Measurements from ENCODE around the gene CNTN1. TPM values are rescaled to one million over a fixed set of nuclear protein-coding genes. Genes with fewer than 3 reads are reported as not detected.

CNTN1 gene
- total and polyA plus RNA-seq, 2 of the 8 experiments (the other 6 are each of a cell fraction or from before 2014, with no cell fraction given): 7.2 to 21.8 TPM

- H2BK20ac ChIP-seq (ENCODE audit: low read length): no peak overlapping the region
- no peaks in the 10 kb centered on the region for H3K79me1 ChIP-seq (ENCODE audit: low read depth, low read length)
- CTCF ChIA-PET (ENCODE audit: partially characterized antibody): no interaction called here
- H4K20me1 ChIP-seq (replicated peaks in 1 of 2; ENCODE audit: control insufficient read depth in 1 of 2, insufficient read depth in 2 of 2, low read length in 2 of 2): no peaks in the 10 kb centered on the region
- no peak overlapping the region for H3K14ac ChIP-seq (ENCODE audit: insufficient read length)
- no peaks in the 10 kb centered on the region for H3K79me2 ChIP-seq (ENCODE audit: control insufficient read depth in 1 of 2, insufficient read depth in 2 of 2, low read length in 2 of 2)
- H3K56ac ChIP-seq (replicated peaks; ENCODE audit: insufficient read length, low read depth, low read length): no peak overlapping the region
- H2BK120ac ChIP-seq (replicated peaks; ENCODE audit: low read depth, low read length): no peak overlapping the region
- H4K91ac ChIP-seq (replicated peaks; ENCODE audit: insufficient read length, low read length): no peak overlapping the region
- H4K5ac ChIP-seq (ENCODE audit: insufficient read length, low read depth, low read length): no peak overlapping the region
- POLR2A ChIA-PET (ENCODE audit: partially characterized antibody): no interaction called here
- no peaks in the 10 kb centered on the region for H3K36me3 ChIP-seq (ENCODE audit: control insufficient read depth in 2 of 4, insufficient read depth in 4 of 4, low read length in 3 of 4)
- no peak overlapping the region for H3K4me2 ChIP-seq (ENCODE audit: insufficient read depth in 1 of 2, low read depth in 2 of 2, low read length in 2 of 2)
- H3K4me3 ChIP-seq (ENCODE audit: extremely low read depth in 1 of 4, insufficient read depth in 2 of 4, low read depth in 3 of 4, low read length in 4 of 4): no peak overlapping the region
- TF ChIP-seq SUZ12 (IDR thresholded peaks at IDR 0.05; ENCODE audit: low read length): no peak
- TF ChIP-seq SP2 (IDR thresholded peaks at IDR 0.05; ENCODE audit: low read length): no peak
- no peak for TF ChIP-seq EZH2 (IDR thresholded peaks at IDR 0.05; ENCODE audit: low read depth, low read length, severe bottlenecking)
- no peak overlapping the region for H2AK5ac ChIP-seq (ENCODE audit: low read depth, low read length)
- H2BK5ac ChIP-seq (ENCODE audit: low read depth, low read length): no peak overlapping the region
- 46% methylated on average over 2 of the region's 2 CpGs; no CpG with 5 or more reads in 1 of the 2 experiments for WGBS, 2 experiments (ENCODE audit: extremely low coverage in 1 of 2, insufficient coverage in 1 of 2, insufficient read length in 1 of 2, insufficient replicate concordance in 2 of 2, low coverage in 1 of 2, low lambda C conversion rate in 2 of 2, missing lambda C conversion rate in 1 of 2)
- H3K27me3 ChIP-seq (replicated peaks in 1 of 4; ENCODE audit: control insufficient read depth in 3 of 4, extremely low read depth in 1 of 4, insufficient read depth in 3 of 4, low read length in 3 of 4): no peaks in the 10 kb centered on the region
- H3K9ac ChIP-seq (replicated peaks in 1 of 4; ENCODE audit: extremely low read depth in 1 of 4, low read depth in 3 of 4, low read length in 3 of 4): no peak overlapping the region
- no peak overlapping the region for H4K8ac ChIP-seq (ENCODE audit: extremely low read depth, insufficient read depth, low read length)
- no peak overlapping the region for H3K4ac ChIP-seq (replicated peaks; ENCODE audit: insufficient read length, low read depth, low read length)
- no peak overlapping the region for H2BK15ac ChIP-seq (ENCODE audit: low read length)
- FAIRE-seq: no peak
- H3K23me2 ChIP-seq (ENCODE audit: low read depth, low read length): no peaks in the 10 kb centered on the region
- no peaks in the 10 kb centered on the region for H3K9me3 ChIP-seq (ENCODE audit: insufficient read depth in 2 of 2, low read depth in 1 of 2, low read length in 1 of 2)
- H2BK12ac ChIP-seq (ENCODE audit: low read depth, low read length): no peak overlapping the region
- H3K27ac ChIP-seq (ENCODE audit: low read depth, low read length): no peak overlapping the region
- no peak for DNase-seq (ENCODE audit: low read depth in 1 of 2, low spot score in 2 of 2)
- H2AFZ ChIP-seq (ENCODE audit: low read length): no peak overlapping the region
- H3K23ac ChIP-seq (ENCODE audit: insufficient read length): no peak overlapping the region
- H3K4me1 ChIP-seq (replicated peaks in 1 of 4; ENCODE audit: control insufficient read depth in 3 of 4, insufficient read depth in 4 of 4, low read length in 3 of 4): no peaks in the 10 kb centered on the region; a peak in 1 of 7 replicates
- no peak overlapping the region for H3K18ac ChIP-seq (ENCODE audit: extremely low read depth, low read length)
Observed at GRCh38 chr12:40769846-40770245, 77.6 kb downstream of the CNTN1 start.

Data from H1 (cell line).